HG03159 (cell line): ENCODE results near the gene LDLRAD3.
"Not testable (repeated sequence)": the region's sequence is repeated elsewhere in the genome, so short reads cannot be mapped to it uniquely, and the experiment has no call there.

Experiments
- ATAC-seq: cut with Tn5 transposase; IDR thresholded peaks from one replicate; pipeline ENCODE4 v1.9.1; 2021; ENCODE audit warnings: mild to moderate bottlenecking, moderate library complexity; ENCODE audit not compliant: unreplicated experiment

The LDLRAD3 gene

GRCh38 chr11:36044636-36045035, 100.8 kb downstream of the LDLRAD3 start:
- no peak for ATAC-seq

DNA sequence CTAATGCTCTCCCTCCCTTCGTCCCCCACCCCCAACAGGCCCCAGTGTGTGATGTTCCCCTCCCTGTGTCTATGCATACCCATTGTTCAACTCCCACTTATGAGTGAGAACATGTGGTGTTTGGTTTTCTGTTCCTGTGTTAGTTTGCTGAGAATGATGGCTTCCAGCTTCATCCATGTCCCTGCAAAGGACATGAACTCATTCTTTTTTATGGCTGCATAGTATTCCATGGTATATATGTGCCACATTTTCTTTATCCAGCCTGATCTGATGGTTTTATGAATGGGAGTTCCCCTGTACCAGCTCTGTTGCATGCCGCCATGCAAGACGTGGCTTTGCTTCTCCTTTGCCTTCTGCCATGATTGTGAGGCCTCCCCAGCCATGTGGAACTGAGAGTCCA, 102.1 kb downstream of the LDLRAD3 start:
- not testable (repeated sequence) for ATAC-seq

GRCh38 chr11:36046932-36047331, 103.1 kb downstream of the LDLRAD3 start:
- ATAC-seq, result no peak

DNA sequence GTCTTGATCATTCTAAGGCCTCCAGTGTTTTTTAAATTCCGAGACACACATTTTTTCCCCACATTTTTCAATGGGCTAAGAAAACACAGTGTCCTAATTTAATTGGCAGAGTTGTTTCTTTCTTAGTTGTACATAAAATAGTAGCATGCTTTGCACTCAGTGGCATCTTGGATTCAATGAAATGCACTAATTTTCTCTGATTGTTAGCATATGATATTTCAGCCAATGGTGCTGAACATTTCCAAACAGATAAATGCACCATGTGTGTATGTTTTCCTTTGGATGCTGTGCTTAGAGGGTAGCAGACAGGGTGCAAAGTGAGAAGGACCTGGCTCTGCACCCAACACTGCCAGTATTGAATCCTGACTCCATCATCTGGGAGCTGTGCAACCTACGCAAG, 103.5 kb downstream of the LDLRAD3 start:
- no peak for ATAC-seq

GRCh38 chr11:36048496-36049247, 104.8 kb downstream of the LDLRAD3 start:
- no peak for ATAC-seq

GRCh38 chr11:36051235-36052144, 107.6 kb downstream of the LDLRAD3 start:
- ATAC-seq, result no peak

DNA sequence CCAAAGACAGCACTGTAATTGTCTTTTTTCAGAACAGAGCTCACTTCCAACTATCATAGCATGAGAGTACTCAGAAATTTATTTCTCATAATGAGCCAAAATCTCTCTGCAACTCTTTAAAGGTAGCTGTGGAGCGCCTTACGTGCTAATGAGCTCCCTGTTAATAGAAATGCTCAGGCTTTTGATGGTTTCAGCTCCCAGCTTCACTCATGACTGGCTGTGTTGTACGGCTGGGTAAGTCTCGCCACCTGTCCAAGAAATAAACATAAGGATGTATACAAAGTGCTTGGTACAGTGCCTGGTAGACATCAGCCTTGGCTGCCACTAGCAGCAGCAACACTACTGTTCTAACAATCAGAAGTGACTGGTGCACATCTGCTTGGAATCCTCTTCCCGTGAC, 109.4 kb downstream of the LDLRAD3 start:
- no peak for ATAC-seq

- ATAC-seq, result no peak
Measured at GRCh38 chr11:36053862-36054261, 110.0 kb downstream of the LDLRAD3 start.

- ATAC-seq, result no peak
Measured at GRCh38 chr11:36054628-36055027, 110.8 kb downstream of the LDLRAD3 start.

DNA sequence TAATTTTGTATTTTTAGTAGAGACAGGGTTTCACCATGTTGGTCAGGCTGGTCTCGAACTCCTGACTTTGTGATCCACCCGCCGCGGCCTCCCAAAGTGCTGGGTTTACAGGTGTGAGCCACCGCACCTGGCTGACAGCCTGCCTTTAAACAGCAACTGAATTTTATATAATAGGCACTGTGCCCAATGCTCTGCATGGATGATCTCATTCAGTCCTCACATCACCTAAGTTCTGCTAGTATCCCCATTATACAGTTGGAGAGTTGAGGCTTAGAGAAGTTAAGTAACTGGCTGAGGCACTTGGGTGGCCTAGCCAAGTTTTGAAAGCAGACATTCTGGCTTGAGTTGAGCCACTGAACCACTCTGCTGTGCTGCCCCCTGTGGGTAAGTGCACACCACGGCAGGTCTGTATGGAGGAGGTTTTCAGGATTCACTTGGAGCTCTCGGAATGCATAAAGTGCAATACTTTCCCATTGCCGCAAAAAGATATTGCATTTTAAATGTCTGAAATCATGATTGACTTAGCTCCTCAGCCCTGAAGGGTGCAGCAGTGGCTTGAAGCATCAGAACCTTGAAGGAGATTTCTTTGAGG, 112.4 kb downstream of the LDLRAD3 start:
- no peak for ATAC-seq

DNA sequence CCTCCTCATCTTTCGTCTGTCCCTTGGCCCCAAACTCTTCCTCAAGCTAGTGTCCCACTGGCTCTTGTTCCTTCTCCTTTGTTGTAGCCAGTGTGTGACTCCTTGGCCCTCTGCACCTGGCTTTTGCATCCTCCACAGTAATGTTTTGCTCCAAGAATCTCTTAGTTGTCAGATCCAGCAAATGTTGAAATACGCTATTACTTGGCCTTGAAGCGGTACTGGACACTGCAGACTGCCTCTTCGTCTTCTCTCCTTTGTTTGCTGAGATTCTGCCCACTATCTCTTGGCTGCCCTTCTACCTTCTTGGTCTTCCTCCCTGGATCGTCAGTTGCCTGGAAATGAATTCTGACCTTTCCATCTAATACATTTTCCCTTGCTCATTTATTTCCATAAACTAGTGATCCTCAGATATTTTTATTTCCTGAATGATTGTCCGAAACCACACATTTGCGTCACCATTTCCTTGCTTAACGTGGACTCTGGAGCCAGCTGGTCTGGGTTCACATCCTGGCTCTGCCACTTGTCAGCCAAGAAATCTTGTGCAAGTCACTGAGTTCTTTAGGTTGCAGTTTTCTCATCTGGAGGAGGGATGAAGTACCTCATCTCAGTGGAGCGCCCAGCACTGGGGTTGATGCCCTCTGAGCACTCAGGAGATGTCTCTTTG, 113.6 kb downstream of the LDLRAD3 start:
- no peak for ATAC-seq

DNA sequence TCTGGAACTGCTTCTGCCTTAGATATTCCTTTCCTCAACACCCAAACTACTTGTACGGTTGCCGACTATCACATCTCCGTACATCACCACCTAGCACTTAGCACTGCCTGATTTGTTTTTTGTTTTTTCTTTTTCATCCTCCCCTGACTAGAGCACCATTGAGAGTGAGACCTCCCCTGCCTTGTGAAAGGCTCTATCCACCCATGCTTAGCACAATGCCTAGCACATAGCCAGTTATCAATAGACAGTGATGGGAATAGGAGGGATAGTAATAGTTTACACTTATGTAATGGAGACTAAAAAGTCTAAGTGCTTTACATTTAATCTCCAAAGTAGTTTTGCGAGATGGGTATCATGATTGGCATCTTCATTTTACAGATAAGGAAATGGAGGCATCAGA, 115.8 kb downstream of the LDLRAD3 start:
- no peak for ATAC-seq

- no peak for ATAC-seq
Measured at GRCh38 chr11:36060926-36061325, 117.1 kb downstream of the LDLRAD3 start.

GRCh38 chr11:36061471-36061870, 117.6 kb downstream of the LDLRAD3 start:
- no peak for ATAC-seq

DNA sequence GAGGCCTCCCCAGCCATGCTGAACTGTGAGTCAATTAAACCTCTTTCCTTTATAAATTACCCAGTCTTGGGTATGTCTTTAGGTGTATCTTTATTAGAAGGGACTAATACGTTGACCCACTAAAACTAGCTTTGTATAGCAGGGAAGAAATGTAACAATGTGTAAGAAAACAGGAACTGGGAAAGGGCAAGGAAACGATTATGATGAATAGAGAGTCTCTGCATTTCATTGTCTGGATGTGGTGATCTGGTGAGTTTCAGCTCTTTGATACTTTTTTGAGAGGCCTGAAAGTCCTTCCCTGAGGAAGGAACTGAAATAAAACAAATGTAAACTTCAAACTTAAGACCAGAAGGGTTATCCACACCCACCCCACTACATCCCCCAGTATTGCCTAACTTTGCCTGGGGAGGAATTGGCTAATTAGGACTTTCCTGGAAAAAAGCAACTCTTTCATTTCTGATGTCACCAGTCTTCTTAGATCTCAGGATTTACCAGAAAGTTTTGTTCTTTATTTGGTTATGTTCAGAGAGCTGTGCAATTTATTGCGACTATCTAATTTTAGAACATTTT, 119.0 kb downstream of the LDLRAD3 start:
- no peak for ATAC-seq

GRCh38 chr11:36065436-36065835, 121.6 kb downstream of the LDLRAD3 start:
- ATAC-seq, result no peak

DNA sequence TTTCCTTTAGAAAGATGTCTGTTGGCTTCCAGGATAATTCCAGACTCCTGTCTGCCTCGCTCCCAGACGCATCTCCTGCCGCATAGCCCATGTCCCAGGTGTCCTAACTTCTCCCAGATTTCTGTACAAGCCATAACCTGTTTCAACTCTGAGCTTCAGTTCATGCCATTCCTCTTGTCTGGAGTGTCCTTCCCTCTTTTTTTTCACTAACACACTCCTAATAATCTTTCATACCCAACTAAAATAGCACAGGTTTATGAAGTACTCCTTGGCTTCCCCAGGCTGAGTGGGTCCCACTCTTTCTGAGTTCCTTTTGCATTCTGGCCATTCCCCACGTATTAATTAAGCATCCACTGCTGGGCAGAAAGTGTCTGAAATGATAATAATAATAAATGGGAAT, 123.0 kb downstream of the LDLRAD3 start:
- ATAC-seq, result no peak

DNA sequence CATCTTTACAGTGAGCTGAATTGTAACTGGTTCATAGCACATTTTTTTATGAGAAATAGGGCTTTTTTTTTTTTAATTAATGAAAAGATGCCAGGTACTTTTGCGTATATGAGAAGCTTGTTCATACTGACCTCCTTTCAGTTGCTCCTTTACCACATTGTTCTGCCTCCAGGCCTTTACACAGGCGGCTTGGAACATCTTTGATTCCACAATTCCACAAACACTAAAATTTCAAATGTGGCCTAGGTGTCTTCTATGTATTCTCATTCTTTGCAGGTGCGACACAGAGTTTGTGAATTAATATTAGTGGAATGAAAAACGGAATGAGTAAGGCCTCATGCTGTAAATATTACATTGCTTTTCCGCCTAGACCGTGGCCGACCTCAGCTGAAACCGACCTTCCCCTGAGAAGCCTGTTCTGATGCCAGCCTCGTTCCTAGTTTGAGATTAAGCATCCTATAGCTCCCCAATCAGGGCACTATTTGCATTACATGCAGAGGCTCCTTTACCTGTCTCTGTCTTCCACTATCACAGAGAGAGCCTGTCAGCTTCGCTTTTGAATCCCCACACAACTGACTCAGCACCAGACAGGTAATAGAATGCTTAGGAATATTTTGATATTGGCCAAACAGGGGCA, 125.8 kb downstream of the LDLRAD3 start:
- no peak for ATAC-seq

DNA sequence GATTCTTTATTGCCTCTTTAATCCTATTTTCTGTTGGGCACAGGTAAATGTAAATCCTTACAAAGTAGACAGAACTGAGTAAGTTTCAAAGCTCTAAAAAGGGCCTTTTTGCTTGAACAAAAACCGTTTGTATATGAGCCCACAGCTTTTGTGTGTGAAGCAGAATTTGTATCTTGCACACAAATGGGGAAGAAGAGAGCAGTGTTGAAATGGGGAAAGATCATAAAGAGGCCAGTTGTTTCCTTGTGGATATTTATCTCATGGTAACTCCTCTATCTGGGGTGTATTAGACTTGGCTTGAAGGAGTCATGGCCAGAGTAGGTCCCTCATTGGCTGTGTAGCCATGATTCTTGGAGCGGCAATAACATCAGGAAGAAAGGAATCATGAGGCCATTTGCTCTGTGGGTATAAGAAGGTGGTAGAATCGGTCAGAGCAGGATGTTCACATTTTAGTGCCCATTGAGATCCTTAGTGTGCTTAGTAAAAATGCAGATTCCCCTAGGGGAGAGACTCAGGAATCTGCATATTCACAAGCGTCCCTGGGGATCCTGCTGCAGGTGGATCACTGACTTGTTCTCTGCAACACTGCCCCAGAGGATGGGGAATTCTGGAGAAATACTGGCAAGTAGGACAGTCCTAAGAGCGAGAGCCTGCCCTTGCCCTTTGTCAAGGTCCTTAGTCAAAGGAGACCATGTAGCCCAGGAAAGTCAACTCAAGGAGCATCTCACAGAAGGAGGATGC, 126.5 kb downstream of the LDLRAD3 start:
- ATAC-seq, result no peak

DNA sequence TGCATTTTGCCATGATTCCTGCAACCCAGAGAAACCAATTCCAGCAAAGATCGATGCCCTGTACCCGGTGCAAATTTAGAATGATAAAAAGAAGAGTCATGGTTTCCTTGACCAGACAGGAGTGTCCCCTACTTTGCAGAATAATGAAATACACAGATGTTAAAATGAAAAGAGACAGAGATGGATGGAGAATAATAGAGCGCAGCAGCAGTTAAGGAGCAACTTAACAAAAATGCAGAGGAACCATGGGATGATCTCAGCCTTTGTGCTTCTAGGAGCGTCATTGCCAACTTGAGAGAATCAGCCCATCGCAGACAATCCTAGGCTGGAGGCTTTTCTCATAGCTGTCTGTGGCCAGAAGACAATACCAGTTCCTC, 127.1 kb downstream of the LDLRAD3 start:
- no peak for ATAC-seq
